GM12864 (cell line): ENCODE measurements around the gene HS6ST2.

Source experiments
- DNase-seq: peaks from one replicate; pipeline ENCODE4 v3.0.0-alpha.2; 2011; ENCODE audit warnings: low read depth
- H3K4me3 ChIP-seq: 2 replicates; pipeline ENCODE4 v1.5.1; 2011; ENCODE audit warnings: mild to moderate bottlenecking, low read depth, low read length, control low read depth
- TF ChIP-seq, protein P1 (sequence below): IDR thresholded peaks from 2 replicates; pipeline ENCODE4 v1.5.1; 2011; ENCODE audit warnings: low read depth, mild to moderate bottlenecking, moderate library complexity, low read length, control low read depth, inconsistent platforms; ENCODE audit errors: missing control alignments

The HS6ST2 gene

DNA sequence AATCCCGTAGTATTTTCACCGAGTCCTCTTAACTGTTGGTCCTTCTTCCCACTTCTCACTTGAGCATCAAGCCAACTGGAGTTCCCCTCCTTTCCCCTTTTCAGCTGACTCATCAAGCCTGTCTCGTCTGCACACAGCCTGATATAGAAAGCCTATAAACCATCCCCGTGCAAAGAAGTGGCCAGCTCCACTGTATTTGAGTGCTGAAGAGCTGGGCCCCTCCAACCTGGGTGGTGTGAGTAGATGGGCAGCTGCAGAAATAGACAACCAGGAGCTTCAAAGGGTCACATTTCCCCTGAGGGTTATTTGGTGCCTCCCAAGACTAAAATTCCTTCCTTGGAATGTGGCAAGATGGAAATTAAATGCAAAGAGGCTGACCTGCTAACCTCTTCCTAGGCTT, 199.7 kb downstream of the HS6ST2 start:
- H3K4me3 ChIP-seq: no peak overlapping the region
- TF ChIP-seq, protein P1, sequence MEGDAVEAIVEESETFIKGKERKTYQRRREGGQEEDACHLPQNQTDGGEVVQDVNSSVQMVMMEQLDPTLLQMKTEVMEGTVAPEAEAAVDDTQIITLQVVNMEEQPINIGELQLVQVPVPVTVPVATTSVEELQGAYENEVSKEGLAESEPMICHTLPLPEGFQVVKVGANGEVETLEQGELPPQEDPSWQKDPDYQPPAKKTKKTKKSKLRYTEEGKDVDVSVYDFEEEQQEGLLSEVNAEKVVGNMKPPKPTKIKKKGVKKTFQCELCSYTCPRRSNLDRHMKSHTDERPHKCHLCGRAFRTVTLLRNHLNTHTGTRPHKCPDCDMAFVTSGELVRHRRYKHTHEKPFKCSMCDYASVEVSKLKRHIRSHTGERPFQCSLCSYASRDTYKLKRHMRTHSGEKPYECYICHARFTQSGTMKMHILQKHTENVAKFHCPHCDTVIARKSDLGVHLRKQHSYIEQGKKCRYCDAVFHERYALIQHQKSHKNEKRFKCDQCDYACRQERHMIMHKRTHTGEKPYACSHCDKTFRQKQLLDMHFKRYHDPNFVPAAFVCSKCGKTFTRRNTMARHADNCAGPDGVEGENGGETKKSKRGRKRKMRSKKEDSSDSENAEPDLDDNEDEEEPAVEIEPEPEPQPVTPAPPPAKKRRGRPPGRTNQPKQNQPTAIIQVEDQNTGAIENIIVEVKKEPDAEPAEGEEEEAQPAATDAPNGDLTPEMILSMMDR: no peak
- no peak for DNase-seq

DNA sequence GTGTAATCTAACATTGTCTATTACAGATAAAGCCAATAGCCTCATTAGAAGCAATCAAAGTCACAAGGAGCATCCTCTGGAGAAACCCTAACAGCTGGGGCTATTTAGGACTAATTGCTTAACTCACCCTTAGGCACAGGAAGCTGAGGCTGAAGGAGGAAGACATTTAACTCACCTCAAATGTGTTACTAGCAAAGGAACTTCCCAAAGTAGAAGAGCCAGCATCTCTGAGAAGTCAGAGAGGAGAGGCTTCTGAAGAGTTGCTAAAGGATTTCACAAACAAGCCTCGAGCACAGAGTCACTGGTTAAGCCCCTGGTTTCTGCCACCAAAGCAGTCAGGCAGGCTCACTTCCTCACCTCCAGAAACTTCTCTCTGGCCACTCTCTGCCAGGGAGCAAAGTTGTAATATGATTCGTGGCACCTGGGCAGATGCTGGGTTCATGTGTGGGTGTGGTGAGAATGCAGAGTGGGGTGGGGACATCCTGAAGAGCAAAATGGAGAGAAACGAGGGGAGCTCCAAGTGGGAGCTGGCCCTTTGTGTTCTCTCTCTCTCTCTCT, 201.3 kb downstream of the HS6ST2 start:
- no peak overlapping the region for H3K4me3 ChIP-seq
- TF ChIP-seq, protein P1: no peak
- DNase-seq: no peak

DNA sequence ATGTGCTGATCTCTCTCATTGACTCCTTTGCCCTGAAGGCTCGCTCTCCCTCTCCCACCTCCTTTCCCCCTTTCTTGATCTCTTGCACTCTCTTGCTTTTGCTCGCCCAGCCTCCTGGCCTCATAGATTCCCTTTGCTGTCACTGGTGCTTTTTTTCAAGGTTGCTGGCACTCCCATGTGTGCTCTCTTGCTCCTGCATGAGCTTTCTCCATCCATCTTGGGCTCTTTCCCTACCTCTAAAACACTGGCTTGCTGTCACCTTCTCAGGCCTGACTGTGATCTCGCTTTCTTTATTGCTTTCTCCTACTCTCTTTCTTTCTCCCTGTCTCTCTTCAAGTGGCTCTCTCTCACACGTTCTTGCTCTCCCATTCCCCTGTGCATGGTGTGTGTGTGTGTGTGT, 202.0 kb downstream of the HS6ST2 start:
- TF ChIP-seq, protein P1: no peak
- no peak overlapping the region for H3K4me3 ChIP-seq
- no peak for DNase-seq

DNA sequence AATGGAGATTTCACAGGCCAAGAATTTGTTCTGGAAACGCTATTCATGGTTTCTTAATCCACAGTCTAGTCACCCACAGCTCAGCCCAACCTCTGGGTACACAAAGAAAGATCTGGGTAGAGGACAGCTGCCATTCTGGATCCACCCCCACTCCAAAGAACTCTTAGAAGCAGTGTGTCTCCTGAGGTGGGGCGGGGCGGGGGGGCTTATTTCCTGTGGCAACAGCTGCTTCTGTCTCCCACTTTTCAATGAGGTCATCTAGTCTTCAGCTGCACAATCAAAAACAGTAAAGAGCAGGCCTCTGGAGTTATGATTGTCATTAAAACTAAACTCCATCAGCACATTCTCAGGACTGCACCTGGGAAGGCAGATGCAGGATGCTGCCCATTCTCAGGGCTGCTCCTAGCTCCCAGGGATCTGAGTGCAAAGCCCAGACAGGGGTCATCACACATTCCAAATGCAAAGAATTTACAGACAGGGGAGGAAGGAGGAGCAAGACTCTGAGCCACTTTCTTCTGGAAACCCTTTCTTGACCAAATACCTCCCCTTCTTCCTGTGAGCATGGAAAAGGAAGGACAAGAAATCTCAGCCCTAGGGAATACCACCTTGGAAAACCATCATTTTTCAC, 207.3 kb downstream of the HS6ST2 start:
- TF ChIP-seq, protein P1: no peak
- H3K4me3 ChIP-seq: no peak overlapping the region
- no peak for DNase-seq

DNA sequence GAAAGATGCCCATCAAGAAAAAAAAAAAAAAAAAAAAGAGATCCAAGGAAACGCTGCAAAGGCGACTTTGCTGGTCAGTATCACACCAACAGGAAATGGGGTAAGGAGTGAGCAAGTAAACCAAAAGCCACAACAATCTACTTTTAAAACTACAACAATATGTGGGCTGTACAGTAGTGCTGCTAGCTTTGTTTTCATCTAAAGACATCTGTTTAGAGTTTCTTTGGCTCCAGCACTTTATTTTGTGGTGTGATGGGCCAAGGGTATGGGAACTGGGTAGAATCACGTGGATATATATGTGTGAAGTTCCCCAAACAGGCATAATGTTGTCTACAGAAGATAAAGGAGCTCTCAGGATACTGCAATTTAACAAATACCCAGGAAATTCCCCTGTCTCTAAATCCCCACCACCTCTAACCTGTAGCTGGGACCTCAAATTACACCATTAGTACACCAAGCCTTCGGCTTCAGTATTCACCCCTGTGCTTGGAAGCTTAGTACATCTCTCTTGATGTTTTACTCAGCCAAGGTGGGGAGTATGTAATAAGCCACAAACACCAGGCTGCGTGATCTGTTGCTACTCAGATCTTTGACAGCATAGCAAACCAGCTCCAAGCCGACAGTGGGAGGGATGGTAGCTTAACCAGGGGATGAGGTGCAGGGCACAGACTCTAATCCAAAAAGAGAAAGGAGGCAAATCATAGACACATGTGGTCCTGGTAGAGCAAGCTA, 207.9 kb downstream of the HS6ST2 start:
- no peak for DNase-seq
- TF ChIP-seq, protein P1: no peak
- H3K4me3 ChIP-seq: no peak overlapping the region

DNA sequence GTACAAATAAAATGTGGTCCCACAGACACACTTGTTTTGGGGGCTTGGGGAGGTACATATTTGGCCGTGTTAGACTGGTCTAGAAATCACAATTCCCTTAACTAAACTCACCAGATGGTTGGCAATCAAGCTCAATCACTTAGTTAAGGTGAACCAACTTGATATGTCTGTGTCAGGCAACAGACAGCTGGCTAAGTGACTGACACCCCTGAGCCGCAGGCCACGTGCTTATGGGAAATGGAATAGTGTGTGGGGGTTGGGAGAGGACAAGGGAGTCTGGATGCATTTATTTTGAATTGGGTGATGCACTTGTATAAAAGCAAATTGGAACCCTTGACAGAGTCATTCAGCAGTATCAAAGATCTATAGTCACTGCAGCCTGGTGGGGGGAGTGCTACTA, 209.0 kb downstream of the HS6ST2 start:
- no peak overlapping the region for H3K4me3 ChIP-seq
- DNase-seq: no peak
- TF ChIP-seq, protein P1: no peak

DNA sequence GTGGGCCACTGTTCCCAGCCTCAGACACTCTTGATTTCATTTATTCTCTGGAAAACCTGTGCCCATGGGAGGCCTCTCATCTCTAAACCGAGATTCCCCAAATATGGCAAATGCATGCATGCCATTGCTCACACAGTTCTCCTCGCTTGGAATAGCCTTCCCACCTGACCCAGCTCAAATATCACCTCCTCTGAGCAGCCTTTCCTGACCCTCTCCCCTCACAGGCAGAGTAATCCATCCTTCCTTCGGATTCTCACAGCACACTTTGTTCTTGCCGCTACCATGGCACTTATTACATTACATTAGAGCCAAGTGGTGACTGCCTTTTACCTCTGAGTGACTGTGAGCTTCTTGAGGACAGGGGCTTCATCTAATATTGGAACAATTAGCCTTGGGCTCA, 209.5 kb downstream of the HS6ST2 start:
- TF ChIP-seq, protein P1: no peak
- H3K4me3 ChIP-seq: no peak overlapping the region
- DNase-seq: no peak
